K562 (cell line): Measurements from ENCODE around the gene EFCAB5. TPM values are rescaled to one million over a fixed set of nuclear protein-coding genes. Genes with fewer than 3 reads are reported as not detected.
A peak's percentile ranks its signal among the peaks of the same experiment; 100 is the strongest.

Experiments
- ARHGAP35 ChIP-seq: fragments of 450-650 bp; IDR thresholded peaks from 2 replicates; pipeline ENCODE4 v1.6.1; 2018; ENCODE audit not compliant: partially characterized antibody
- ATF3 ChIP-seq, 2 experiments: fragments of 450-650 bp in 1 of 2; sonication (generic) in 1 of 2; formaldehyde crosslinking in 1 of 2; IDR thresholded peaks in 1 of 2; conservative IDR thresholded peaks in 1 of 2; 2 replicates each; pipeline versions ENCODE4 v1.6.1 to v1.8.1; 2016 to 2023; ENCODE audit warnings: mild to moderate bottlenecking in 2 of 2, moderate library complexity in 2 of 2, inconsistent platforms in 1 of 2, missing genetic modification reagents in 1 of 2
- BACH1 ChIP-seq: fragments of 200-800 bp; sonication (Bioruptor generic); IDR thresholded peaks from 2 replicates; pipeline ENCODE4 v1.6.1; 2016; ENCODE audit warnings: missing genetic modification characterization, missing compliant biosample characterization
- CREB3 ChIP-seq: fragments of 450-650 bp; conservative IDR thresholded peaks from 2 replicates; pipeline ENCODE4 v1.6.1; 2016; ENCODE audit warnings: missing genetic modification characterization, low read depth, mild to moderate bottlenecking, missing compliant biosample characterization, moderate library complexity
- E4F1 ChIP-seq: fragments of 250-450 bp; sonication (Bioruptor Pico); IDR thresholded peaks from 2 replicates; pipeline ENCODE4 v1.5.0; 2021; ENCODE audit warnings: mild to moderate bottlenecking, borderline replicate concordance
- HDAC8 ChIP-seq: fragments of 450-650 bp; IDR thresholded peaks from 2 replicates; pipeline ENCODE4 v1.6.1; 2016; ENCODE audit warnings: mild to moderate bottlenecking, missing genetic modification characterization, moderate library complexity, missing compliant biosample characterization
- HNRNPL ChIP-seq: fragments of 200-400 bp; formaldehyde crosslinking; IDR thresholded peaks from 2 replicates; pipeline ENCODE4 v1.6.1; 2017; ENCODE audit warnings: low read depth, mild to moderate bottlenecking, low read length
- IRF2 ChIP-seq: sonication (generic); formaldehyde crosslinking; IDR thresholded peaks from 2 replicates; pipeline ENCODE4 v1.8.1; 2022; ENCODE audit warnings: mild to moderate bottlenecking, missing genetic modification reagents
- KAT2B ChIP-seq: IDR thresholded peaks from one replicate; pipeline ENCODE4 v1.6.1; 2012; ENCODE audit warnings: low read depth, mild to moderate bottlenecking, control low read depth, inconsistent platforms, low read length, moderate library complexity
- PRDM10 ChIP-seq: fragments of 450-650 bp; IDR thresholded peaks from 2 replicates; pipeline ENCODE4 v1.6.1; 2018; ENCODE audit not compliant: partially characterized antibody
- STAT5A ChIP-seq: IDR thresholded peaks from 2 replicates; pipeline ENCODE4 v1.6.1; 2012; ENCODE audit warnings: low read length, inconsistent platforms, borderline replicate concordance
- TCF15 ChIP-seq: fragments of 250-450 bp; sonication (Bioruptor Pico); IDR thresholded peaks from 2 replicates; pipeline ENCODE4 v1.8.0; 2022; ENCODE audit warnings: moderate library complexity, mild to moderate bottlenecking, inconsistent platforms
- ZBTB1 ChIP-seq: sonication (generic); formaldehyde crosslinking; IDR thresholded peaks from 2 replicates; pipeline ENCODE4 v1.8.1; 2023; ENCODE audit warnings: missing genetic modification reagents, low read depth, mild to moderate bottlenecking, borderline replicate concordance
- ZFP91 ChIP-seq: sonication (generic); formaldehyde crosslinking; IDR thresholded peaks from 2 replicates; pipeline ENCODE4 v1.8.0; 2022; ENCODE audit warnings: mild to moderate bottlenecking, missing genetic modification reagents
- ZKSCAN1 ChIP-seq: fragments of 150-350 bp; IDR thresholded peaks from 2 replicates; pipeline ENCODE4 v1.6.1; 2016; ENCODE audit warnings: low read depth, low read length
- ZNF780A ChIP-seq: fragments of 250-450 bp; sonication (Bioruptor Pico); IDR thresholded peaks from 2 replicates; pipeline ENCODE4 v1.5.0; 2021; ENCODE audit warnings: mild to moderate bottlenecking
- polyA plus RNA-seq, 8 experiments: library from polyadenylated mRNA; depleted of rRNA in 4 of 8; stranded (reverse) in 5 of 8; unstranded in 3 of 8; fragments of >200 nt; fragmentation: Nextera tagmentation in 2 of 8; fragmentation: Illumina TruSeq in 1 of 8; extraction: Ambion mirVana in 2 of 8; extraction: Trizol in 1 of 8; gene quantifications; 2 replicates each; pipeline versions ENCODE4 v1.2.1 to v1.2.3, GENCODE V29; 2011 to 2014; ENCODE audit warnings: inconsistent platforms in 1 of 8, missing spikeins in 1 of 8
- total RNA-seq, 7 experiments: library from RNA; depleted of rRNA in 6 of 7; stranded (reverse); fragments of >200 nt in 6 of 7; fragmentation: Illumina TruSeq in 2 of 7; extraction: Trizol in 2 of 7; gene quantifications; 2 replicates each; pipeline versions ENCODE4 v1.2.1 to v1.2.3, GENCODE V29; 2011 to 2021; ENCODE audit warnings: low replicate concordance in 1 of 7

The EFCAB5 gene
- total and polyA plus RNA-seq, 9 of the 15 experiments (the other 6 are each of a cell fraction or from before 2014, with no cell fraction given), result 0.06 to 0.11 TPM; not detected in 7

GRCh38 chr17:30104575-30105339 is 163.3 kb downstream of the EFCAB5 start (continued):
- TF ChIP-seq E4F1 (no peak), ZNF780A (CRISPR knock-in tag) (no peak), HDAC8 (tag) (no peak), HNRNPL (no peak), ATF3 (IDR thresholded peaks at IDR 0.05) (peak; percentile 63), ATF3 (CRISPR knock-in tag; conservative IDR thresholded peaks at IDR 0.05) (peak; percentile 56; the same call in 1 of the 2 replicates), ARHGAP35 (no peak), ZBTB1 (CRISPR knock-in tag) (no peak), IRF2 (no peak), PRDM10 (peak; percentile 58), STAT5A (no peak), ZFP91 (no peak), CREB3 (tag) (no peak), ZKSCAN1 (no peak), KAT2B (no peak), TCF15 (CRISPR knock-in tag) (no peak), BACH1 (tag) (no peak)
